ENCODE data around the gene ATRN. TPM values are rescaled to one million over a fixed set of nuclear protein-coding genes. Genes with fewer than 3 reads are reported as not detected.

The ATRN gene
- total and polyA plus RNA-seq, 4 donors, result 8.4 to 104 (median 46.0) TPM

GRCh38 chr20:3514012-3514642 lies 43.3 kb downstream of the ATRN start:
- 97% methylated on average over 3 of the region's 3 CpGs for WGBS
- Histone ChIP-seq H3K4me1 (ENCODE audit: control insufficient read depth in 4 of 4, insufficient read depth in 4 of 4, low read length in 3 of 4) (peaks cover 5 to 32% (median 20%) of the 10 kb centered on the region in 4 donors), H3K9ac (ENCODE audit: low read depth in 1 of 2, low read length in 2 of 2) (no peak overlapping the region), H3K9me3 (ENCODE audit: control insufficient read depth in 4 of 4, low read length in 3 of 4) (no peaks in the 10 kb centered on the region), H3K27ac (ENCODE audit: low read depth in 1 of 2, low read length in 2 of 2) (no peak overlapping the region), H3K36me3 (ENCODE audit: control insufficient read depth in 4 of 4, insufficient read depth in 3 of 4, low read depth in 1 of 4, low read length in 3 of 4) (no peaks in the 10 kb centered on the region), H3K27me3 (ENCODE audit: control insufficient read depth in 4 of 4, insufficient read depth in 4 of 4, low read length in 3 of 4) (no peaks in the 10 kb centered on the region), H3K4me3 (ENCODE audit: low read depth in 1 of 3, low read length in 3 of 3) (no peak overlapping the region)
- no peak for TF ChIP-seq HNF4G (IDR thresholded peaks at IDR 0.05)
- TF ChIP-seq ATF3 (IDR thresholded peaks at IDR 0.05), result no peak
- TF ChIP-seq TAF1 (conservative IDR thresholded peaks at IDR 0.05), result no peak
- no peak for TF ChIP-seq ZBTB33 (IDR thresholded peaks at IDR 0.05)
- TF ChIP-seq FOXA1 (IDR thresholded peaks at IDR 0.05), result no peak
- no peak for TF ChIP-seq FOXA2 (IDR thresholded peaks at IDR 0.05)
- no peak for TF ChIP-seq HNF4A (conservative IDR thresholded peaks at IDR 0.05)
- no peak for TF ChIP-seq CTCF (IDR thresholded peaks at IDR 0.05; ENCODE audit: low read depth, low read length, missing input control)
- TF ChIP-seq NR2F2 (IDR thresholded peaks at IDR 0.05), result no peak
- no peak for TF ChIP-seq SP1 (IDR thresholded peaks at IDR 0.05)
- no peak for TF ChIP-seq REST (IDR thresholded peaks at IDR 0.05)
- DNase-seq (ENCODE audit: low spot score), result no peak

GRCh38 chr20:3515379-3516170 lies 44.8 kb downstream of the ATRN start:
- Histone ChIP-seq H3K9ac (ENCODE audit: low read depth in 1 of 2, low read length in 2 of 2) (no peak overlapping the region), H3K4me3 (ENCODE audit: low read depth in 1 of 3, low read length in 3 of 3) (no peak overlapping the region), H3K9me3 (ENCODE audit: control insufficient read depth in 4 of 4, low read length in 3 of 4) (no peaks in the 10 kb centered on the region), H3K4me1 (ENCODE audit: control insufficient read depth in 4 of 4, insufficient read depth in 4 of 4, low read length in 3 of 4) (peaks cover 2 to 23% (median 14%) of the 10 kb centered on the region in 4 donors), H3K27ac (ENCODE audit: low read depth in 1 of 2, low read length in 2 of 2) (peak overlapping the region in 1 of 2 donors; percentile 7), H3K27me3 (ENCODE audit: control insufficient read depth in 4 of 4, insufficient read depth in 4 of 4, low read length in 3 of 4) (no peaks in the 10 kb centered on the region), H3K36me3 (ENCODE audit: control insufficient read depth in 4 of 4, insufficient read depth in 3 of 4, low read depth in 1 of 4, low read length in 3 of 4) (peaks cover 0 to under 1% (median 0%) of the 10 kb centered on the region in 4 donors)
- no peak for TF ChIP-seq NR2F2 (IDR thresholded peaks at IDR 0.05)
- TF ChIP-seq JUND (IDR thresholded peaks at IDR 0.05), result no peak
- no peak for TF ChIP-seq GABPA (IDR thresholded peaks at IDR 0.05 in 1 of 2, conservative IDR thresholded peaks at IDR 0.05 in 1 of 2)
- no peak for TF ChIP-seq ATF3 (IDR thresholded peaks at IDR 0.05)
- TF ChIP-seq HNF4A (conservative IDR thresholded peaks at IDR 0.05), result peak; percentile 69 to 80
- TF ChIP-seq HNF4G (IDR thresholded peaks at IDR 0.05), result peak; percentile 33
- no peak for TF ChIP-seq FOXA1 (IDR thresholded peaks at IDR 0.05)
- no peak for TF ChIP-seq TAF1 (conservative IDR thresholded peaks at IDR 0.05)
- no peak for TF ChIP-seq YY1 (IDR thresholded peaks at IDR 0.05)
- no peak for TF ChIP-seq ZBTB33 (IDR thresholded peaks at IDR 0.05)
- no peak for TF ChIP-seq RAD21 (IDR thresholded peaks at IDR 0.05)
- no peak for TF ChIP-seq CTCF (IDR thresholded peaks at IDR 0.05; ENCODE audit: low read depth, low read length, missing input control)
- TF ChIP-seq RXRA (IDR thresholded peaks at IDR 0.05), result no peak
- TF ChIP-seq SP1 (IDR thresholded peaks at IDR 0.05), result peak; percentile 16
- 83% methylated on average over 3 of the region's 3 CpGs for WGBS
- DNase-seq (ENCODE audit: low spot score), result no peak

Data from liver (tissue), 9 donors.